Measurements from ENCODE around the gene VWA5B2.

- TF ChIP-seq GATA2 (IDR thresholded peaks at IDR 0.05; ENCODE audit: low read depth, low read length) (no peak), GATA3 (IDR thresholded peaks at IDR 0.05; ENCODE audit: low read depth, low read length) (no peak)
These were observed 32.0 kb downstream of the VWA5B2 start, which contains the start of gene CAMK2N2 for GRCh38 chr3:184261270-184261853.
